CD4-positive, alpha-beta T cell treated with Interleukin-15 for 4 hours (primary cell): ENCODE data around the gene PNCK.

Experiments used
- DNase-seq: peaks from one replicate; pipeline ENCODE4 v3.0.0-alpha.2; 2020; ENCODE audit warnings: low spot score

Gene PNCK

GRCh38 chrX:153659268-153659667, 14.3 kb downstream of the PNCK start:
- no peak for DNase-seq

GRCh38 chrX:153657161-153657560, 16.5 kb downstream of the PNCK start:
- no peak for DNase-seq

GRCh38 chrX:153653556-153653955, 20.1 kb downstream of the PNCK start:
- no peak for DNase-seq

- no peak for DNase-seq
Measured at GRCh38 chrX:153651540-153652079, 22.0 kb downstream of the PNCK start.

- DNase-seq, result no peak
Measured at GRCh38 chrX:153650959-153651358, 22.7 kb downstream of the PNCK start.

- no peak for DNase-seq
Measured at GRCh38 chrX:153649915-153650782, 23.5 kb downstream of the PNCK start.

- DNase-seq, result peak; percentile 28
Measured at GRCh38 chrX:153649178-153649914, 24.3 kb downstream of the PNCK start.

GRCh38 chrX:153648358-153649177, 25.0 kb downstream of the PNCK start:
- no peak for DNase-seq

- DNase-seq, result no peak
Measured at GRCh38 chrX:153647461-153648357, 25.9 kb downstream of the PNCK start.

- no peak for DNase-seq
Measured at GRCh38 chrX:153646620-153647373, 26.8 kb downstream of the PNCK start, which contains the start of gene DUSP9. Gene DUSP9 (plus strand): TSS chrX:153647203. CDS start chrX:153647954, 751 bp downstream.

- DNase-seq, result no peak
Measured at GRCh38 chrX:153645921-153646488, 27.6 kb downstream of the PNCK start.

- no peak for DNase-seq
Measured at GRCh38 chrX:153645151-153645550, 28.5 kb downstream of the PNCK start.

GRCh38 chrX:153644356-153645125, 29.1 kb downstream of the PNCK start:
- no peak for DNase-seq

GRCh38 chrX:153643431-153644351, 29.9 kb downstream of the PNCK start:
- no peak for DNase-seq

- DNase-seq, result no peak
Measured at GRCh38 chrX:153642655-153643430, 30.8 kb downstream of the PNCK start.

GRCh38 chrX:153642051-153642654, 31.5 kb downstream of the PNCK start:
- no peak for DNase-seq

GRCh38 chrX:153641627-153642026, 32.0 kb downstream of the PNCK start:
- DNase-seq, result no peak
